Measurements from ENCODE around the gene EEF2K. TPM values are rescaled to one million over a fixed set of nuclear protein-coding genes. Genes with fewer than 3 reads are reported as not detected.
A peak's percentile ranks its signal among the peaks of the same experiment; 100 is the strongest.

EEF2K gene
- total RNA-seq, 1 experiment from 2014 or later: 16.5 TPM

- DNase-seq (ENCODE audit: low spot score): no peak
Measured at GRCh38 chr16:22315979-22316378, 109.9 kb downstream of the EEF2K start.

GRCh38 chr16:22316411-22316811 is 110.3 kb downstream of the EEF2K start:
- DNase-seq (ENCODE audit: low spot score): no peak

- DNase-seq (ENCODE audit: low spot score): no peak
Measured at GRCh38 chr16:22317001-22317530, 111.0 kb downstream of the EEF2K start.

- no peak for DNase-seq (ENCODE audit: low spot score)
Measured at GRCh38 chr16:22317625-22318024, 111.5 kb downstream of the EEF2K start.

- peak; percentile 53 for DNase-seq (ENCODE audit: low spot score)
Measured at GRCh38 chr16:22318690-22319358, 112.7 kb downstream of the EEF2K start.

GRCh38 chr16:22320572-22321339 is 114.7 kb downstream of the EEF2K start:
- no peak for DNase-seq (ENCODE audit: low spot score)

- peak; percentile 74 for DNase-seq (ENCODE audit: low spot score)
Measured at GRCh38 chr16:22321340-22322001, 115.4 kb downstream of the EEF2K start.

GRCh38 chr16:22322021-22322471 is 116.0 kb downstream of the EEF2K start:
- DNase-seq (ENCODE audit: low spot score): no peak

- DNase-seq (ENCODE audit: low spot score): no peak
Measured at GRCh38 chr16:22322741-22323140, 116.7 kb downstream of the EEF2K start.

- DNase-seq (ENCODE audit: low spot score): no peak
Measured at GRCh38 chr16:22323173-22323958, 117.3 kb downstream of the EEF2K start.

GRCh38 chr16:22323959-22324786 is 118.1 kb downstream of the EEF2K start:
- no peak for DNase-seq (ENCODE audit: low spot score)

GRCh38 chr16:22324787-22325597 is 118.9 kb downstream of the EEF2K start:
- no peak for DNase-seq (ENCODE audit: low spot score)

- no peak for DNase-seq (ENCODE audit: low spot score)
Measured at GRCh38 chr16:22325598-22326368, 119.7 kb downstream of the EEF2K start.

- no peak for DNase-seq (ENCODE audit: low spot score)
Measured at GRCh38 chr16:22326369-22326652, 120.2 kb downstream of the EEF2K start.

- no peak for DNase-seq (ENCODE audit: low spot score)
Measured at GRCh38 chr16:22326771-22327445, 120.8 kb downstream of the EEF2K start.

GRCh38 chr16:22327446-22327775 is 121.3 kb downstream of the EEF2K start:
- DNase-seq (ENCODE audit: low spot score): no peak

GRCh38 chr16:22328081-22328725 is 122.1 kb downstream of the EEF2K start:
- DNase-seq (ENCODE audit: low spot score): no peak

GRCh38 chr16:22329199-22329695 is 123.2 kb downstream of the EEF2K start:
- DNase-seq (ENCODE audit: low spot score): no peak

Measured in HT-29 (cell line).